Measurements from ENCODE around the gene PHF1.

DNA sequence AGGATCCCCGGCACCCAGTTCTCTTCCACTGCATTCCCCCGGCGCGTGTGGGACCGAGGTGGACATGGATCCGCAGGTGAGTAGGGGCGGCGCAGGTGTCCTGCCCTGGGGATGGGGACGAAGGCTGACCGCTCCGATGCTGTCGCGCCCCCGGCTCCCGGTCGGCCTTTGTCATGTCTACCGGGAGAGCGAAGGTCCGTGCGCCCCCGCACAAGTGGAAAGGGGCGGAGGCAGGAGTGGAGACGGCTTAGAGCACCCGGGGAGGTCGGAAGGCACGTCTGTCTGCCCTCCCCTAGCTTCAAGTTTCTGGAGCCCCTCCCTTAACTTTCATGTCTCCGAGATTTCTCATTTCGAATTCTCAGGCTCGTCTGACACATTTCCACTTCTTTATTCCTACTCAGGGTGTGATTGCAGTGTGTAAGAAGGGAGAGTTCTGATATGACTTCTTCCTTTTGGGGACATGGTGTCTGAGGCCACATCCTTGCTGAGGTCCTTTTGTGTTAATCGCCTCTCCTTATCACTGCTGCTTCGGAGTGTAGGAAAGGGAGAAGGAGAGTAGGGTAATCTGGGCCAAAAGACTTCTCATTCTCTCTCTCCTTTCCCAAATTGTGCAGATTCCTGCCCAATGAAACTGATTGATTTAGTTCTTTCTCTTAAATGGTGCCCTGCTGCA, 18.8 kb upstream of the PHF1 start:
- TF ChIP-seq, protein P1, sequence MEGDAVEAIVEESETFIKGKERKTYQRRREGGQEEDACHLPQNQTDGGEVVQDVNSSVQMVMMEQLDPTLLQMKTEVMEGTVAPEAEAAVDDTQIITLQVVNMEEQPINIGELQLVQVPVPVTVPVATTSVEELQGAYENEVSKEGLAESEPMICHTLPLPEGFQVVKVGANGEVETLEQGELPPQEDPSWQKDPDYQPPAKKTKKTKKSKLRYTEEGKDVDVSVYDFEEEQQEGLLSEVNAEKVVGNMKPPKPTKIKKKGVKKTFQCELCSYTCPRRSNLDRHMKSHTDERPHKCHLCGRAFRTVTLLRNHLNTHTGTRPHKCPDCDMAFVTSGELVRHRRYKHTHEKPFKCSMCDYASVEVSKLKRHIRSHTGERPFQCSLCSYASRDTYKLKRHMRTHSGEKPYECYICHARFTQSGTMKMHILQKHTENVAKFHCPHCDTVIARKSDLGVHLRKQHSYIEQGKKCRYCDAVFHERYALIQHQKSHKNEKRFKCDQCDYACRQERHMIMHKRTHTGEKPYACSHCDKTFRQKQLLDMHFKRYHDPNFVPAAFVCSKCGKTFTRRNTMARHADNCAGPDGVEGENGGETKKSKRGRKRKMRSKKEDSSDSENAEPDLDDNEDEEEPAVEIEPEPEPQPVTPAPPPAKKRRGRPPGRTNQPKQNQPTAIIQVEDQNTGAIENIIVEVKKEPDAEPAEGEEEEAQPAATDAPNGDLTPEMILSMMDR (IDR thresholded peaks at IDR 0.05): no peak
- TF ChIP-seq POLR2A (IDR thresholded peaks at IDR 0.05): no peak
